ENCODE data around the gene RALB. TPM values are rescaled to one million over a fixed set of nuclear protein-coding genes. Genes with fewer than 3 reads are reported as not detected.

Gene RALB
- total RNA-seq, 6 experiments from 2014 or later = 60.1 to 72.5 (median 69.2) TPM

DNA sequence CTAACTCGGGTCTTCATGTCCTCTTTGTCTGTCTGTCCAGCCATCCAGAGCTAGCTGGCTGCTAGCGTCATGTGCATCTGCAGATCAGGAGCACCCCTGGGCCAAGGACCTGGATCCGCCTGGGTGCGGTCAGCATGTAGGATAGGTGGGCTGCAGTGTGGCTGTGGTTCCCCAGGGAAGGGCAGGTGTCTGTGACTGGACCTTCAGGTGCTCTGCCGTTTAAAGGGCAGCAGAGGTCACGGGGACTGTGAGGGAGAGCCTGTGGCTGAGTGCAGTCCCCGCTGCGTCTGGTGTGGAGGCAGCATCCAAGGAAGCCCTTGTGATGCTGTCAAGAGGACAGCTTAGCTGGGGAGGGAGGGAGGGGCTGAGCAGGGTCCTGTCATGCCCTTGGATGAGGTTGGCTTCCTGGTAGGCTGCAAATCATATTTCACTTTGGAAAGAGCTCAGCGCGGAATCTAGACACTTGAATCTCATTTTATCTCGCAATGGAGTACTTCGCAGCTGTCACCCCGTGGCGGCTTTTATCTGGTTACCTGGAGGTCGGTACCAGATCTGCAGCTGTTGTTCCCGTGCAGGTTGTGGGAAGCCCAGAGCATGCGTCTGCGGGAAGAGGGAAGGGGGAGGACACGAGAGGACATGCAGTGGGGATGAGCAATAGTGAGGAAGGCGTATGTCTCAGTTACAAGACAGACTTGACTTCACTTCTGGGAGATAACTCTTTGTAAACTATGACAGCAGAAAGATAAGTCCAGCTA is 5.9 kb upstream of the RALB start:
- TF ChIP-seq, protein P1, sequence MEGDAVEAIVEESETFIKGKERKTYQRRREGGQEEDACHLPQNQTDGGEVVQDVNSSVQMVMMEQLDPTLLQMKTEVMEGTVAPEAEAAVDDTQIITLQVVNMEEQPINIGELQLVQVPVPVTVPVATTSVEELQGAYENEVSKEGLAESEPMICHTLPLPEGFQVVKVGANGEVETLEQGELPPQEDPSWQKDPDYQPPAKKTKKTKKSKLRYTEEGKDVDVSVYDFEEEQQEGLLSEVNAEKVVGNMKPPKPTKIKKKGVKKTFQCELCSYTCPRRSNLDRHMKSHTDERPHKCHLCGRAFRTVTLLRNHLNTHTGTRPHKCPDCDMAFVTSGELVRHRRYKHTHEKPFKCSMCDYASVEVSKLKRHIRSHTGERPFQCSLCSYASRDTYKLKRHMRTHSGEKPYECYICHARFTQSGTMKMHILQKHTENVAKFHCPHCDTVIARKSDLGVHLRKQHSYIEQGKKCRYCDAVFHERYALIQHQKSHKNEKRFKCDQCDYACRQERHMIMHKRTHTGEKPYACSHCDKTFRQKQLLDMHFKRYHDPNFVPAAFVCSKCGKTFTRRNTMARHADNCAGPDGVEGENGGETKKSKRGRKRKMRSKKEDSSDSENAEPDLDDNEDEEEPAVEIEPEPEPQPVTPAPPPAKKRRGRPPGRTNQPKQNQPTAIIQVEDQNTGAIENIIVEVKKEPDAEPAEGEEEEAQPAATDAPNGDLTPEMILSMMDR (IDR thresholded peaks at IDR 0.05) = no peak
- no peak overlapping the region for H3K4me3 Mint-ChIP-seq
- peaks cover 44% of the 10 kb centered on the region for H3K4me1 Mint-ChIP-seq (ENCODE audit: low read depth)
- peak overlapping the region; percentile 20; the same call in 1 of the 2 replicates for H3K27ac Mint-ChIP-seq
- DNase-seq = no peak
- H3K27me3 Mint-ChIP-seq (ENCODE audit: insufficient read depth) = peaks cover 5% of the 10 kb centered on the region; the same call in 1 of the 2 replicates
- no peaks in the 10 kb centered on the region; the same call in 1 of the 2 replicates for H3K36me3 Mint-ChIP-seq (ENCODE audit: low read depth)
- H3K9me3 Mint-ChIP-seq = no peaks in the 10 kb centered on the region

DNA sequence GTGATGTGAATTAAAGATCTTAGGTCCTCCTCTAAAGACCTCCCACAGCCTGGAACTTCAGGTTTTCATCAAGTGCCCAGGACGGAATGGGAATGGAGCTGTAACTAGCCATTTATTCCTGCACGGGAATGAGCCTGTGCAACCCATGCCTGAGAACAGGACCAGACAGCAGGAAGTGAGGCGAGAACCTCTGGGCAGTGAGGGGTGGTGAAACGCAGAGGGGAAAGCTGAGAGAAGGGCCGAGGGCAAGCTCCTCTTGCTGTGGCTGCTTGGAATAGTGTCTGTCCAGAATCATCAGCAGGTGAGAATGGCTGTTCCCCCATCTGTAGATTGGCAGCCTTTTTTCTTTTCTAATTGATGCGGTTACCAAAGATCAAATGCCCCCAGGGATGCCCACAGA is 4.8 kb upstream of the RALB start:
- H3K9me3 Mint-ChIP-seq = no peaks in the 10 kb centered on the region
- DNase-seq = no peak
- H3K27ac Mint-ChIP-seq = no peak overlapping the region
- TF ChIP-seq, protein P1 (IDR thresholded peaks at IDR 0.05) = no peak
- H3K36me3 Mint-ChIP-seq (ENCODE audit: low read depth) = no peaks in the 10 kb centered on the region; the same call in 1 of the 2 replicates
- no peak overlapping the region for H3K4me3 Mint-ChIP-seq
- H3K4me1 Mint-ChIP-seq (ENCODE audit: low read depth) = peaks cover 51% of the 10 kb centered on the region
- H3K27me3 Mint-ChIP-seq (ENCODE audit: insufficient read depth) = peaks cover 8% of the 10 kb centered on the region; the same call in 1 of the 2 replicates

DNA sequence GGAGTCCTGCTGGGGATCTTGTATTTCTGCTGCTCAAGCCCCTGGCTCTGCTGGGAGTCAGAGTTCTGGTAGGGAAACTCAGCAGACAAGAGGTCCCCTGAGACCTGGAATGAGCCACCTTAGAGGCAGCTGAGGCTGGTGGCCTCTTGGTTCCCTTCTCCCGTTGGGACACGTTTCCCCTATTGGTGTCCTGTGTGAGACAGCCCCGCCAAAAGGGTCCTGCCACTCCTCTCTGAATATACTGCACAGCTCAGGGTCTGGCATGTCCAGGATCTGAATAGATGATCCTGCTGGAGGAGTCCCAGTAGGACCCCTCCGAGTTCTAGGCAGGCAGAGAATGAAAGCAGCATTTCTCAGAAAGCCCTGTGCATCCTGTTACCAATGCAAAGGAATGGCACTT is 2.0 kb upstream of the RALB start:
- Mint-ChIP-seq H3K9me3 (no peaks in the 10 kb centered on the region), H3K4me1 (ENCODE audit: low read depth) (peaks cover 49% of the 10 kb centered on the region), H3K4me3 (no peak overlapping the region), H3K36me3 (ENCODE audit: low read depth) (peaks cover 6% of the 10 kb centered on the region), H3K27ac (no peak overlapping the region), H3K27me3 (ENCODE audit: insufficient read depth) (peaks cover 8% of the 10 kb centered on the region; the same call in 1 of the 2 replicates)
- no peak for DNase-seq
- TF ChIP-seq, protein P1 (IDR thresholded peaks at IDR 0.05) = no peak

DNA sequence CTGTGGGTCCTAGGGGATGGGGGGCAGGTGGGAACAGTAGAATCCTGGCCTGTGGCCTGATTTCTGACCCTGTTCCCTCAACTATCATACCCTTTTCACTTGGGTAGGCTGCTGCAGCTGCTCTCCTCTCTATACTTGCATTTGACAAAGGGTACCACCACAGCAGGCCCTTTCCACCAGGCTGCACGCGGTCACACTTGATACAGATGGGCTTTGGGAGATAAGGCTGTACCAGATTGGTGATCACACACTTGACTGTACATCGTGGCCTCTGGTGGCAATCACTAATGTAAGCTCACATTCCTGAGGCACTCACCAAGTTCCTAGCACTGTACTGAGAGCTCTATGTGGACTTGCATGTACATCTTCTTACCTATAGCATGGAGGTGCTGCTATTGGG is 1.6 kb upstream of the RALB start:
- H3K4me1 Mint-ChIP-seq (ENCODE audit: low read depth) = peaks cover 49% of the 10 kb centered on the region
- no peak overlapping the region for H3K4me3 Mint-ChIP-seq
- H3K27me3 Mint-ChIP-seq (ENCODE audit: insufficient read depth) = peaks cover 8% of the 10 kb centered on the region; the same call in 1 of the 2 replicates
- no peak for DNase-seq
- peaks cover 10% of the 10 kb centered on the region for H3K36me3 Mint-ChIP-seq (ENCODE audit: low read depth)
- no peaks in the 10 kb centered on the region for H3K9me3 Mint-ChIP-seq
- no peak overlapping the region for H3K27ac Mint-ChIP-seq
- TF ChIP-seq, protein P1 (IDR thresholded peaks at IDR 0.05) = no peak

DNA sequence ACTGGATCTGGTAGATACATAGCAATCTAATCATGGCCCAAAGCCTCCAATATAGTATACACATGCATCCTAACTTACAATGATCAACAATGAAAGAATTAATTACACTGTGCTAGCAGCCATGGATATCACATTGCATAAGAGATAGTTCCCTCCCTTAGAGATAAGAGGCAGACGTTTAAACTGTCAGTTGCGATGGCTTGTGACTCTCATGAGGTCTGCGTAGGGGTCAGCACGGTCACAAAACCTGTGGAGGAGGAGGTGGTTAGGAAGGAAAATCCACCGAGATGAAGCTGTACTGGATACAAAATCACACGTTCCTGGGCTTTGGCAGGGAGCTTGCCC is 800 bp upstream of the RALB start:
- TF ChIP-seq, protein P1 (IDR thresholded peaks at IDR 0.05) = no peak
- Mint-ChIP-seq H3K27me3 (ENCODE audit: insufficient read depth) (peaks cover 6% of the 10 kb centered on the region; the same call in 1 of the 2 replicates), H3K36me3 (ENCODE audit: low read depth) (peaks cover 16% of the 10 kb centered on the region), H3K4me1 (ENCODE audit: low read depth) (peaks cover 49% of the 10 kb centered on the region), H3K9me3 (no peaks in the 10 kb centered on the region), H3K4me3 (peak overlapping the region; percentile 97), H3K27ac (peak overlapping the region; percentile 88)
- no peak for DNase-seq

All from HFFc6 (cell line).